Ammon's horn (tissue), 1 donor: ENCODE measurements around the gene CARS1.

Experiments used
- DNase-seq: peaks from one replicate; pipeline ENCODE4 v3.0.0-alpha.2; 2016; ENCODE audit warnings: low spot score

The CARS1 gene

GRCh38 chr11:2955906-2956476, 101.2 kb downstream of the CARS1 start:
- DNase-seq, result no peak

GRCh38 chr11:2954263-2954662, 103.0 kb downstream of the CARS1 start:
- DNase-seq, result no peak

- DNase-seq, result no peak
Measured at GRCh38 chr11:2952290-2952689, 104.9 kb downstream of the CARS1 start.

GRCh38 chr11:2951231-2952110, 105.8 kb downstream of the CARS1 start:
- DNase-seq, result no peak
